Measurements from ENCODE around the gene GPD1.

Gene GPD1

GRCh38 chr12:50123203-50123602 is 19.4 kb downstream of the GPD1 start:
- TF ChIP-seq CTCF (IDR thresholded peaks at IDR 0.05; ENCODE audit: low read depth, low read length) (no peak), MAX (IDR thresholded peaks at IDR 0.05; ENCODE audit: low read depth, low read length) (no peak), POLR2A (IDR thresholded peaks at IDR 0.05; ENCODE audit: extremely low read depth, insufficient read length) (no peak), MYC (IDR thresholded peaks at IDR 0.05; ENCODE audit: low read depth, low read length) (no peak)
- peak; percentile 30 for DNase-seq (ENCODE audit: low read depth)
- H3K4me3 ChIP-seq (ENCODE audit: low read depth, low read length): no peak overlapping the region

- TF ChIP-seq MYC (IDR thresholded peaks at IDR 0.05; ENCODE audit: low read depth, low read length): no peak
- TF ChIP-seq POLR2A (IDR thresholded peaks at IDR 0.05; ENCODE audit: extremely low read depth, insufficient read length): no peak
- TF ChIP-seq MAX (IDR thresholded peaks at IDR 0.05; ENCODE audit: low read depth, low read length): no peak
- TF ChIP-seq CTCF (IDR thresholded peaks at IDR 0.05; ENCODE audit: low read depth, low read length): no peak
- no peak overlapping the region for H3K4me3 ChIP-seq (ENCODE audit: low read depth, low read length)
- no peak for DNase-seq (ENCODE audit: low read depth)
These were observed 23.7 kb downstream of the GPD1 start for GRCh38 chr12:50127546-50127945.

GRCh38 chr12:50129290-50129689 is 25.5 kb downstream of the GPD1 start:
- no peak overlapping the region for H3K4me3 ChIP-seq (ENCODE audit: low read depth, low read length)
- TF ChIP-seq CTCF (IDR thresholded peaks at IDR 0.05; ENCODE audit: low read depth, low read length) (no peak), POLR2A (IDR thresholded peaks at IDR 0.05; ENCODE audit: extremely low read depth, insufficient read length) (no peak), MYC (IDR thresholded peaks at IDR 0.05; ENCODE audit: low read depth, low read length) (no peak), MAX (IDR thresholded peaks at IDR 0.05; ENCODE audit: low read depth, low read length) (no peak)

GRCh38 chr12:50132505-50133135 is 28.8 kb downstream of the GPD1 start:
- H3K4me3 ChIP-seq (ENCODE audit: low read depth, low read length): no peak overlapping the region
- peak; percentile 76 for DNase-seq (ENCODE audit: low read depth)
- TF ChIP-seq CTCF (IDR thresholded peaks at IDR 0.05; ENCODE audit: low read depth, low read length) (peak; percentile 57), MAX (IDR thresholded peaks at IDR 0.05; ENCODE audit: low read depth, low read length) (no peak), MYC (IDR thresholded peaks at IDR 0.05; ENCODE audit: low read depth, low read length) (no peak), POLR2A (IDR thresholded peaks at IDR 0.05; ENCODE audit: extremely low read depth, insufficient read length) (no peak)

More at GRCh38 chr12:50129290-50129689, 25.5 kb downstream of the GPD1 start:
- no peak for DNase-seq (ENCODE audit: low read depth)

- no peak overlapping the region for H3K4me3 ChIP-seq (ENCODE audit: low read depth, low read length)
- TF ChIP-seq CTCF (IDR thresholded peaks at IDR 0.05; ENCODE audit: low read depth, low read length): no peak
- TF ChIP-seq MYC (IDR thresholded peaks at IDR 0.05; ENCODE audit: low read depth, low read length): no peak
- no peak for TF ChIP-seq POLR2A (IDR thresholded peaks at IDR 0.05; ENCODE audit: extremely low read depth, insufficient read length)
- TF ChIP-seq MAX (IDR thresholded peaks at IDR 0.05; ENCODE audit: low read depth, low read length): no peak
- no peak for DNase-seq (ENCODE audit: low read depth)
These were observed 39.2 kb downstream of the GPD1 start for GRCh38 chr12:50142993-50143392.

Measured in NB4 (cell line).